BE2C (cell line): Measurements from ENCODE around the gene ATP5MC2.
"Not testable (repeated sequence)": the region's sequence is repeated elsewhere in the genome, so short reads cannot be mapped to it uniquely, and the experiment has no call there.

Experiments used
- DNase-seq: peaks from one replicate; pipeline ENCODE4 v3.0.0-alpha.2; 2020
- H3K27me3 ChIP-seq: fragments of 250-450 bp; sonication (Bioruptor Pico); 2 replicates; pipeline ENCODE4 v1.5.1; 2020; ENCODE audit warnings: mild to moderate bottlenecking
- H3K36me3 ChIP-seq: fragments of 250-450 bp; sonication (Bioruptor Pico); 2 replicates; pipeline ENCODE4 v1.5.1; 2020; ENCODE audit warnings: mild to moderate bottlenecking
- H3K4me1 ChIP-seq: fragments of 250-450 bp; sonication (Bioruptor Pico); 2 replicates; pipeline ENCODE4 v1.5.1; 2020
- H3K4me3 ChIP-seq: 2 replicates; pipeline ENCODE4 v1.5.1; 2011; ENCODE audit warnings: low read depth, low read length
- H3K9me3 ChIP-seq: fragments of 250-450 bp; sonication (Bioruptor Pico); 2 replicates; pipeline ENCODE4 v1.5.1; 2020
- TF ChIP-seq, protein P1 (sequence below): IDR thresholded peaks from 2 replicates; pipeline ENCODE4 v1.5.1; 2012; ENCODE audit warnings: mild to moderate bottlenecking, low read depth, low read length

Gene ATP5MC2

DNA sequence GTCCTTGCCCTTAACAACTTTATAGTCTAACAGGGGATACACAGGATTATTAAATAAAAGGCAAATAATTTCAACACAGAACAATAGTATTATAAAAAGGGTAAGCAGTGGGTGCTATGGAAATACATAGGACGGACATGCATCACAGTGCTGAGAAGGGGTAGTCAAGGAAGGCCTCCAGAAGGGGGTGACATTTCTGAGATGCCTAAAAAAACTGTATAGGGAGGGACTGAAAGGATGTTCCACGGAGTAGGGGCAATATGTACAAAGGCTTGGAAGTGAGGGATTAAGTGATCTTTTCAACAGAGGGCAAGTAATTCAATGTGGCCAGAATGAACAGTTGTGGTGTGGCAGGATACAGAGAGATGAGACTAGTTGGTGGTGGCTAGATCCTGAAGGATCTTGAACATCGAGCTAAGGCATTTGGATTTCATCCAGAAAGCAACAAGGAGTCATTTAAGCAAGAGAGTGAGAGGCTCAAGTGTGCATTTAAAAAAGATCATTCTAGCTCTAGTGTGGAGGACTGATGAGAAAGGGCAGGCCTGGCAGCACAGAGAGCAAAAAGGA is 8.9 kb upstream of the ATP5MC2 start:
- Histone ChIP-seq H3K36me3 (no peaks in the 10 kb centered on the region), H3K4me3 (no peak overlapping the region), H3K9me3 (no peaks in the 10 kb centered on the region), H3K27me3 (no peaks in the 10 kb centered on the region), H3K4me1 (no peaks in the 10 kb centered on the region)
- DNase-seq: no peak
- TF ChIP-seq, protein P1, sequence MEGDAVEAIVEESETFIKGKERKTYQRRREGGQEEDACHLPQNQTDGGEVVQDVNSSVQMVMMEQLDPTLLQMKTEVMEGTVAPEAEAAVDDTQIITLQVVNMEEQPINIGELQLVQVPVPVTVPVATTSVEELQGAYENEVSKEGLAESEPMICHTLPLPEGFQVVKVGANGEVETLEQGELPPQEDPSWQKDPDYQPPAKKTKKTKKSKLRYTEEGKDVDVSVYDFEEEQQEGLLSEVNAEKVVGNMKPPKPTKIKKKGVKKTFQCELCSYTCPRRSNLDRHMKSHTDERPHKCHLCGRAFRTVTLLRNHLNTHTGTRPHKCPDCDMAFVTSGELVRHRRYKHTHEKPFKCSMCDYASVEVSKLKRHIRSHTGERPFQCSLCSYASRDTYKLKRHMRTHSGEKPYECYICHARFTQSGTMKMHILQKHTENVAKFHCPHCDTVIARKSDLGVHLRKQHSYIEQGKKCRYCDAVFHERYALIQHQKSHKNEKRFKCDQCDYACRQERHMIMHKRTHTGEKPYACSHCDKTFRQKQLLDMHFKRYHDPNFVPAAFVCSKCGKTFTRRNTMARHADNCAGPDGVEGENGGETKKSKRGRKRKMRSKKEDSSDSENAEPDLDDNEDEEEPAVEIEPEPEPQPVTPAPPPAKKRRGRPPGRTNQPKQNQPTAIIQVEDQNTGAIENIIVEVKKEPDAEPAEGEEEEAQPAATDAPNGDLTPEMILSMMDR: no peak

DNA sequence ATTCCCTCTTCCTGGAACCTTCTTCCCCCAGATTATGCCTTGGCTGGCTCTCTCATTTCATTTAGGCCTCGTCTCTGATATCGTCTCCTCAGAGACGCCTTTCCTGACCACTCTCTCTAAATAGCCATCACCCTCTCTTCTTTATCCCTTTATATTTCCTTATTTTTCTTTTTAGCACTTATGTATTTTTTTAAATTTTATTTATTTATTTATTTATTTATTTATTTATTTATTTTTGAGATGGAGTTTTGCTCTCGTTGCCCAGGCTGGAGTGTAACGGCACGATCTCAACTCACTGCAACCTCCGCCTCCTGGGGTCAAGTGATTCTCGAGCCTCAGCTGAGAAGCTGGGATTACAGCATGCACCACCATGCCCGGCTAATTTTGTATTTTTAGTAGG is 8.1 kb upstream of the ATP5MC2 start:
- Histone ChIP-seq H3K27me3 (no peaks in the 10 kb centered on the region), H3K9me3 (no peaks in the 10 kb centered on the region), H3K36me3 (no peaks in the 10 kb centered on the region), H3K4me3 (no peak overlapping the region), H3K4me1 (no peaks in the 10 kb centered on the region)
- TF ChIP-seq, protein P1: no peak
- no peak for DNase-seq

DNA sequence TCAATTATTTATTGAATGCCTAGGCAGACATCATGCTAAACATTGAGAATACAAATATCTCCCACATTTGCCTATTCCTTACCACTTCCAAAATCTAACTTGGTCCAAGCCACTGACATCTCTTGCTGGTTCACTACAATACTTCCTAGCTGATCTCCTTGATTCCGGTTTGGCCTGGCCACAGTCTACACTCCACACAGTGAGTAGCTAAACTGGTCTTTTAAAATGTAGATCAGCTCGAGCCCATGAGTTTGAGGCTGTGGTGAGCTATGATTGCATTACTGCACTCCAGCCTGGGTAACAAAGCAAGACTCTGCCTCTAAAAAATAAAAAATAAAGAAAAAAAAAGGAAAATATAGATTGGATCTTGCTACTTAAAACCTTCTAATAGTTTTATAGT is 7.6 kb upstream of the ATP5MC2 start:
- H3K9me3 ChIP-seq: no peaks in the 10 kb centered on the region
- no peaks in the 10 kb centered on the region for H3K4me1 ChIP-seq
- H3K36me3 ChIP-seq: no peaks in the 10 kb centered on the region
- no peak for DNase-seq
- TF ChIP-seq, protein P1: no peak
- H3K4me3 ChIP-seq: no peak overlapping the region
- no peaks in the 10 kb centered on the region for H3K27me3 ChIP-seq

DNA sequence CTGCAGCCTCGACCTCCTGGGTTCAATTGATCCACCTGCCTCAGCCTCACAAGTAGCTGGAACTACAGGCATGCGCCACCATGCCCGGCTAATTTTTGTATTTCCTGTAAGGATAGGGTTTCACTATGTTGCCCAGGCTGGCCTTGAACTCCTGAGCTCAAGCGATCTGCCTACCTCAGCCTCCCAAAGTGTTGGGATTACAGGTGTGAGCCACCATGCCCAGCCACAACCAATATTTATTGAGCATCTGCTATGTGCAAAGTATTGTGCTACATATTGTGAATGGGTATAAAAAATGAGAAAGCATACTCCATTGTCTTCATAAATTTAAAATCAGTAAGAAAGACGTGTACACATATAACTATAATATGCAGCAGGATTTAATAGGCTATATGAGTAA is 4.2 kb upstream of the ATP5MC2 start:
- H3K27me3 ChIP-seq, DNase-seq, H3K36me3 ChIP-seq, H3K4me3 ChIP-seq, H3K4me1 ChIP-seq, H3K9me3 ChIP-seq: not testable (repeated sequence)

DNA sequence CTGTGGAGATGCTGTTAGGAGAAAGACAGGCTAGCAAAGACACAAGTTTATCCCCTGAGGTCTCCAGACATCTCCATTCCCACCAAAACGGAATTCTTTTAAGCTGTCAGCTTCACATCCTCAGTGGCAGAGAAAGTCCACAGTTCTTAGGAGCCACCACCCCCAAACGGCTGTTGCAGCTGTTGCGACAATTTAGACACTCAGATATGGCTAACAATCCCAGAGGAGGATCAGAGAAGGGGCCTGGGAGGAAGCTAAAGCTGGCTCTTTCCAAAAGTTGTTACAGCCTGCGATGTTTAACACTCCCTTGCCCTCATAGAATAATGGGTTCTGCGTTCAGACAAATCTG is 1.9 kb upstream of the ATP5MC2 start:
- no peak for DNase-seq
- Histone ChIP-seq H3K36me3 (peaks cover 22% of the 10 kb centered on the region), H3K4me3 (no peak overlapping the region), H3K4me1 (no peaks in the 10 kb centered on the region; the same call in 1 of the 2 replicates), H3K27me3 (no peaks in the 10 kb centered on the region), H3K9me3 (no peaks in the 10 kb centered on the region)
- TF ChIP-seq, protein P1: no peak

DNA sequence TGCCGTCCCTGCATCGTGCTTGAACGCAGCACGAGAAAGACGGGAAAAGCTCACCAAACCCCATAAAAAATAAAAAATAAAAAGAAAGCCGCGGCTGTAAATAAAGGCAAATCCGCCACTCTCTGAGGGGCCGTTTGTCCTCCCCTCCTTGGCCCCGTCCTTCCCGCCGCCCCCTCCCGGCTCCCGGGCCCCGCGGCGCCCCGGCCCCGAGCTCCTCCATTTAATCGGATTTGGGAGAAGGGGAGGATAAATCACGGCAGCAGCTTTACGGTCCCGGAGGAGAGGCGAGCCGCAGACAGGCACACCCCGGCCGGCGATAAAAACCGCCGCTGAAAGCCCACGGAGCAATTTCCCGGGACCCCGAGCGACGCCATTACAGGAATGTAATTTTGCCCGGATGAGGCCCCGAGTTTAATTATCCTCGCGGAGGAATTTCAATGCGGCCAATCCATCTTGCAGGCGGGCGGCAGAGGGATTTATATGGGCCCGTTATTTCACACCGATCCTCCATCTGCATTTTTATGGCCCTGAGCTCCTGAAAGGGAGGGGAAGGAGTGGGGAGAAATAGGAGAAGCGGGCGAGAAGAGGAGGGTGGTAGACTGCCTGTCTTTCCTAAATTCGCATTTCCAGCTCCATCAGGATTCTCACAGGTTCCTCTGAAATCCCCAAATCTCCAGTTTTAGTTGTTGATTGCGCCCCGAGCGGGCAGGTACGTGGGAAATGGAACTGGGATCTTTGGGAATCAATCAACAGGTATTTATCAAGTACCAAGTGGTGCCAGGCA is 1.3 kb upstream of the ATP5MC2 start:
- H3K36me3 ChIP-seq: peaks cover 27% of the 10 kb centered on the region
- no peak for DNase-seq
- H3K4me1 ChIP-seq: no peaks in the 10 kb centered on the region; the same call in 1 of the 2 replicates
- H3K9me3 ChIP-seq: no peaks in the 10 kb centered on the region
- no peaks in the 10 kb centered on the region for H3K27me3 ChIP-seq
- TF ChIP-seq, protein P1: no peak
- no peak overlapping the region for H3K4me3 ChIP-seq
